ENCODE results near the gene SH3TC1.

GRCh38 chr4:8266088-8266487 is 67.0 kb downstream of the SH3TC1 start:
- TF ChIP-seq CTCF (IDR thresholded peaks at IDR 0.05): no peak
- no peak for TF ChIP-seq POLR2A (IDR thresholded peaks at IDR 0.05)
